A673 (cell line): Measurements from ENCODE around the gene RIMKLB.

Experiments used
- EZH2 ChIP-seq: fragments of 200-600 bp; sonication (generic); IDR thresholded peaks from 2 replicates; pipeline ENCODE4 v1.6.1; 2017; ENCODE audit warnings: borderline replicate concordance, low read depth, mild to moderate bottlenecking, mixed read lengths, antibody characterized with exemption, low read length; ENCODE audit not compliant: poor library complexity, severe bottlenecking
- TF ChIP-seq, protein P1 (sequence below): fragments of 300-800, 200-600 bp; sonication (generic); conservative IDR thresholded peaks from 2 replicates; pipeline ENCODE4 v1.5.1; 2017; ENCODE audit warnings: low read depth, mild to moderate bottlenecking, antibody characterized with exemption, low read length, moderate library complexity, mixed read lengths

DNA sequence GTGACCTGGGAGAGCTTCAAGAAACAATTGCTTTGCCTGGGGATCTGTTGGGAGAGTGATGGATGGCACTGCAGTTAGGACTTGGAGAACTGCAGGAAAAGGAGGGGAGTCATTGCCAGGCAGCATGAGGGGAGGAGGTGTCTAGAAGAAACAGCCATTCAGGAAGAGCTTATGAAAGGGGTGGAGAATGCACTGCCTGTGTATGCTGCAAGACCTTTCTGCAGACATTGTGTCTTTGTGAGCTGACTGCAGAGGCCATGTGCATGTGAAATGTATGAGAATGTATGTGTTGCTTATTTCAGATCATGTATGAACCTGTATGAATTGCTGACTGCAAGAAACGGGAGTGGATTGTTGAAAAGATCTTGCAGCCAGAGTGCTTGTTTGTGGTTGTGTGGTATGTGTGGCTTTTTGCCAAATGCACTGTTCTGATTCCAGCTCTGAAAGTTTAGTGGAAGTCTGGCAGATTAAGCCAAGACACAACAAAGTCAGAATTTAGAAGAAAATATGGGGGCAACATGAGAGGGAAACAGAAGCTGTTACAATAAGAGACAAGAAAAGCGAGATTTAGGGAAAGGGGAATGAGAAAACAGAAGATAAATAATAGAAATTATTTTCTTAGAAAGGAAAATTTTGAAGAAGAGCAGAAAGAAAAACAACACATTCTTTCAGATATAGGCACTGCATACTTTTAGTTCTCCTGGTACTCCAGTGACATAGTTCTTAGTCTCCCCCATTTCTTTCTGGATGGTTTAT is 9.8 kb upstream of the RIMKLB start:
- TF ChIP-seq, protein P1, sequence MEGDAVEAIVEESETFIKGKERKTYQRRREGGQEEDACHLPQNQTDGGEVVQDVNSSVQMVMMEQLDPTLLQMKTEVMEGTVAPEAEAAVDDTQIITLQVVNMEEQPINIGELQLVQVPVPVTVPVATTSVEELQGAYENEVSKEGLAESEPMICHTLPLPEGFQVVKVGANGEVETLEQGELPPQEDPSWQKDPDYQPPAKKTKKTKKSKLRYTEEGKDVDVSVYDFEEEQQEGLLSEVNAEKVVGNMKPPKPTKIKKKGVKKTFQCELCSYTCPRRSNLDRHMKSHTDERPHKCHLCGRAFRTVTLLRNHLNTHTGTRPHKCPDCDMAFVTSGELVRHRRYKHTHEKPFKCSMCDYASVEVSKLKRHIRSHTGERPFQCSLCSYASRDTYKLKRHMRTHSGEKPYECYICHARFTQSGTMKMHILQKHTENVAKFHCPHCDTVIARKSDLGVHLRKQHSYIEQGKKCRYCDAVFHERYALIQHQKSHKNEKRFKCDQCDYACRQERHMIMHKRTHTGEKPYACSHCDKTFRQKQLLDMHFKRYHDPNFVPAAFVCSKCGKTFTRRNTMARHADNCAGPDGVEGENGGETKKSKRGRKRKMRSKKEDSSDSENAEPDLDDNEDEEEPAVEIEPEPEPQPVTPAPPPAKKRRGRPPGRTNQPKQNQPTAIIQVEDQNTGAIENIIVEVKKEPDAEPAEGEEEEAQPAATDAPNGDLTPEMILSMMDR = no peak
- no peak for TF ChIP-seq EZH2
